Measurements from ENCODE around the gene CCT6B. TPM values are rescaled to one million over a fixed set of nuclear protein-coding genes. Genes with fewer than 3 reads are reported as not detected.
A peak's percentile ranks its signal among the peaks of the same experiment; 100 is the strongest.

The CCT6B gene, protein sequence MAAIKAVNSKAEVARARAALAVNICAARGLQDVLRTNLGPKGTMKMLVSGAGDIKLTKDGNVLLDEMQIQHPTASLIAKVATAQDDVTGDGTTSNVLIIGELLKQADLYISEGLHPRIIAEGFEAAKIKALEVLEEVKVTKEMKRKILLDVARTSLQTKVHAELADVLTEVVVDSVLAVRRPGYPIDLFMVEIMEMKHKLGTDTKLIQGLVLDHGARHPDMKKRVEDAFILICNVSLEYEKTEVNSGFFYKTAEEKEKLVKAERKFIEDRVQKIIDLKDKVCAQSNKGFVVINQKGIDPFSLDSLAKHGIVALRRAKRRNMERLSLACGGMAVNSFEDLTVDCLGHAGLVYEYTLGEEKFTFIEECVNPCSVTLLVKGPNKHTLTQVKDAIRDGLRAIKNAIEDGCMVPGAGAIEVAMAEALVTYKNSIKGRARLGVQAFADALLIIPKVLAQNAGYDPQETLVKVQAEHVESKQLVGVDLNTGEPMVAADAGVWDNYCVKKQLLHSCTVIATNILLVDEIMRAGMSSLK
- total RNA-seq (ENCODE audit: insufficient read depth, low replicate concordance) = 6.0 TPM

DNA sequence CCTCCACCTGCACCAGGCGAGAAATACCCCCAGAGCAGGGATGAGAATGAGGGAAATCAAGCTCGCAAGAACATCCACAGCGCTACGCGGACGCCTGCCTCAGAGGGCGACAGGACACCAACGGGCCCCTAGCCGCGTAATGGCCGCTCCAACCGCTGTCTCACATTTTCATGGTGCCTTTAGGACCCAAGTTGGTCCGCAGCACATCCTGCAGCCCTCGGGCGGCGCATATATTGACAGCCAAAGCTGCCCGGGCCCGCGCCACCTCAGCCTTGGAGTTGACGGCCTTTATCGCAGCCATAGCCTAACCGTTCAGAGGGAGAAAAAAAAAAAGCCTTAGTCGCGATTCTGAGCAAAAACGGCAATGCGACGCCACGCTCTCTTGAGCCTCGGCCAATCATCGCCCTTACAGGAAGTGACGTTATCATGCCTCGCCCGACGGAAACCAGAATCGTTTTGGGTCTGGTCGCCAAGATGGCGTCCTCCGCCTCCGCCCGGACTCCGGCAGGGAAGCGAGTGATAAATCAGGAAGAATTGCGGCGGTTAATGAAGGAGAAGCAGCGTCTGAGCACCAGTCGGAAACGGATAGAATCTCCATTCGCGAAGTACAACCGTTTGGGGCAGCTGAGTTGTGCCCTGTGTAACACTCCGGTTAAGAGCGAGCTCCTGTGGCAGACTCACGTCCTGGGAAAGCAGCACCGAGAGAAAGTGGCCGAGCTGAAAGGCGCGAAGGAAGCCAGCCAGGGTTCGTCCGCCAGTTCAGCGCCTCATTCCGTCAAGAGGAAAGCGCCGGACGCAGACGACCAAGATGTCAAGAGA lies at the start of gene CCT6B, which contains the start of gene ZNF830:
Gene CCT6B (minus strand): TSS at position 368 of the 819 bp plus-strand sequence. CDS start 67 bp downstream, at position 301.
Gene ZNF830 (plus strand): TSS at position 448 of the 819 bp plus-strand sequence. CDS start 27 bp downstream, at position 475.
- peak; percentile 98 for DNase-seq (ENCODE audit: low spot score)

GRCh38 chr17:35010093-35010492 lies 48.8 kb upstream of the CCT6B start:
- DNase-seq (ENCODE audit: low spot score) = no peak

- DNase-seq (ENCODE audit: low spot score) = no peak
Observed at GRCh38 chr17:35006961-35007360, 45.7 kb upstream of the CCT6B start.

GRCh38 chr17:35006345-35006744 lies 45.1 kb upstream of the CCT6B start:
- no peak for DNase-seq (ENCODE audit: low spot score)

DNA sequence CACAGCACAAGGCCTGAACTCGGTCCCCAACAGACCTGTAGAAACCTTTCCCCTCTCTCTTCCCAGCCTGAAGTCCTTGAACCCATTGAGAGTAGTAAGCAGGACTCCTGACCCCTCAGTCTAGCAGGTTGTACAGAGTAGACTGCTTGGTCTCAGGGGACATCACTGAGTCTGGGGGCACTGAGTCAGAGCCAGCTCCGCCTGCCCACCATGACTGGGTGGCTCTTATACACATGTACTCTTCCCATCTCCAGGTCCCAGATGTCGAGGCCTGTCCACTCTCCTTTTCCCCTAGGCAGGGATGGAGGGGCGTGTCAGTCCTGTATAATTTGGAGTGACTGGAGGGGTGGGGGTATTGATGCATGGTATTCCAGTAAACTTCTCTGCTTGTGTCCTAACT lies 42.5 kb upstream of the CCT6B start:
- no peak for DNase-seq (ENCODE audit: low spot score)

- DNase-seq (ENCODE audit: low spot score) = peak; percentile 51
Observed at GRCh38 chr17:35002876-35003551, 41.8 kb upstream of the CCT6B start.

DNA sequence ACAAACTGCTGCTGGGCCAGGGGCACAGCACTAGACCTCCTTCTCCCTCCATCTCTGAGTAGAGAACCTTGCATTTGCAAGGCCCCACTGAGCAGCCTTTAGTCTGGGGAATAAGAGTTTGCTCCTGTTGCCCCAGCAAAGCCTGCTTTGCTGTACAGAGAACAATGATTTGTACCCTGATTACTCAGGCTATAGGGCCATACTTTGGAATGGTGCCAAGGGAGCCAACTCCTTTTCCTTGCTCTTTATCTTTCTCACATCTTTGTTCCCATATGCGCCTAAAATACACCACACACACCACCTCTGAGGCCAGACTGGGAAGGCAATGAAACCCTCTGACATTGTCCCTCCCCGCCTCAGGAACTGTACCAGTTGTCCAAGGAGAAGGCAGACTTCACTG lies 40.3 kb upstream of the CCT6B start:
- no peak for DNase-seq (ENCODE audit: low spot score)

- peak; percentile 8 for DNase-seq (ENCODE audit: low spot score)
Observed at GRCh38 chr17:35000965-35001364, 39.7 kb upstream of the CCT6B start.

GRCh38 chr17:34999456-34999855 lies 38.2 kb upstream of the CCT6B start:
- DNase-seq (ENCODE audit: low spot score) = no peak

DNA sequence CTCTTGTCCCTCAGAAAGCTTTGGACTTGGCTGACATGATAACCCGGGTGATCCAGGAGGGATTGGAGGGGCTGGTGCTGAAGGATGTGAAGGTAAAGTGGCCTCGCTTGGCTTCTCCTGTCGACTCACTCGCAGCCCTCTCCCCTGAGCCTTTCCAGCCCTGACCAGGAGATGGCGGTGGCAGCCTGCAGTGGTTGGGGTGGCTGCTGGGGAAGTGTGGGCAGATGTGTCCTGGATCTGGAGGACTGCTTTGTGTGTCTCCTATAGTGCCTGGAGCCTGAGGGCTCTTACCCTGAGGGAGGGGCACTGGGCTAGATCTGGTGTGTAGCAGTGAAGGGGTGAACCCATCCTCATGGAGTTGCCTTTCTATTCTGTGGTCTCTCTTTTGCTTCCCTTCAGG lies 36.9 kb upstream of the CCT6B start:
- peak; percentile 44 for DNase-seq (ENCODE audit: low spot score)

DNA sequence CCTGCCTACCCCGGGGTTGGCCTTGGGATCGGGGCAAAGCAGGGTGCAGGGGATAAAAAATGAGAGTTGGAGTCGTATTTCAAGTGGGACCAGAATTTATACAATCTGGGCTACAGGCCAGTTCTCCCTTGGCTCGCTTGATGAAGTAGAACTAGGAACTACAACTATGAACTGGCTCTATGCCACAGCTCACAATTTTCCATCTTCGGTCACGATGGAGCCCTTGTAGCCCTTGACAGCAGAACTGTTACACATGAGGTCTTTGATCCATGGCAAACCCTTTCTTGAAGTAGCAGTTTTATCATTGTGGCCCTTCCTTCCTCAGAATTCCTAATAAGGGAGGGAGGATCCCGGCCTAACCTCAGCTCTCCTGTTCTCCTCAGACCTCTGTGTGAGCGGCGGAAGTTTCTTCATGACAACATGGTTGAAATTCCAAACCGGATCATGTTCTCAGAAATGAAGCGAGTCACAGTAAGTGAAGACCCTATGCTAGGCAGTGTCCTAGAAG lies 36.1 kb upstream of the CCT6B start:
- DNase-seq (ENCODE audit: low spot score) = peak; percentile 84

DNA sequence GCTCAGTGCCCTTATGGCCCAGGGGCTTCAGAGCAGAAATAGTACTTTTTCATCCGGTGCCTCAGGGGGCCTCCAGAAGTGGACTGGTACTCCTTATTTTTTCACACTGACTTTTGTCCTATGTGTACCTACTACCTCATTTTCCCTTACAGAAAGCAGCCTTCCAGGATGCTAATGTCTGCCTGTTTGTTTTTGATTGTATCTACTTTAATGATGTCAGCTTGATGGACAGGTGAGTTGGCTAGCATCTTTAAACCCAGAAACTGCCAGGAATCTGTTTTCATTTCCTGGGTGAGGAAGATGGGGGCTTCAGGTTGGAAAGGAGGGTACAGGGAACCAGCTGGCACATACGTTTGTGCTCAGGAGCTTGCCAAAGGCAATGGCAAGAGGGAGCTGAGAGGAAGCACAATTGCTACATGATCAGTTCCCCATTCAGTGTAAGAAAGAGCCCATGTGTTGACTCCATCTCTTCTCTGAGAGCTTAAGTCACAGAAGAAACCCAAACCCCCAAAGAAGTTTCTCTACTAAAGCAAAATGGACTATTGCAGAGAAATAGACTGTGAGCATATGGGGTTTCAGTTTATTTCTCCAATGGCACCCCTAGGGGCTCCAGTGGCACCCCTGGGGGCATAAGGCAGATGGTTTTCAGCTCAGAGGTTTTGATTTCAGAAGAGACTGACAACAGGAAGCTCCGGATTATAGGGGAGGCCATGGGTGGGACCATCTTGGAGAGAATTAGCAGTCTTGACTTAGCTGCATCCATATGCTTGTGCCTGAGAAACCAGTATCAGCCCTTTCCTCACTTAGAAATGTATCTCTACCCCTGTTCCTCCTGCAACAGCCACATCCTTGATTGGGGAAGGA lies 35.4 kb upstream of the CCT6B start:
- DNase-seq (ENCODE audit: low spot score) = no peak

GRCh38 chr17:34993031-34993430 lies 31.8 kb upstream of the CCT6B start:
- DNase-seq (ENCODE audit: low spot score) = no peak

DNA sequence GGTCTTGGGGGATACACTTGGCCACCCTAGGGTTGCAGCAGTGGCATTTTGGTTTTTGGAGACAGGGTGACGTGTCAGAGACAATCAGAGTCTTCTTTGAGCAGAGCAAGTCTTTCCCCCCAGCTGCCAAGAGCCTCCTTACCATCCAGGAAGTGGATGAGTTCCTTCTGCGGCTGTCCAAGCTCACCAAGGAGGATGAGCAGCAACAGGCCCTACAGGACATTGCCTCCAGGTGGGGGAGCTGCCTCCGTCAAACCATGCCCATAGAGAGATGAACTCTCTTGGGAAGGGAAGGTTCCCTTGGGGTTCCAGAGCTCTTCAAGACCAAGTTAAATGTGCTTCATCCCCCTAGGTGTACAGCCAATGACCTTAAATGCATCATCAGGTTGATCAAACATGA lies 30.3 kb upstream of the CCT6B start:
- DNase-seq (ENCODE audit: low spot score) = no peak

DNA sequence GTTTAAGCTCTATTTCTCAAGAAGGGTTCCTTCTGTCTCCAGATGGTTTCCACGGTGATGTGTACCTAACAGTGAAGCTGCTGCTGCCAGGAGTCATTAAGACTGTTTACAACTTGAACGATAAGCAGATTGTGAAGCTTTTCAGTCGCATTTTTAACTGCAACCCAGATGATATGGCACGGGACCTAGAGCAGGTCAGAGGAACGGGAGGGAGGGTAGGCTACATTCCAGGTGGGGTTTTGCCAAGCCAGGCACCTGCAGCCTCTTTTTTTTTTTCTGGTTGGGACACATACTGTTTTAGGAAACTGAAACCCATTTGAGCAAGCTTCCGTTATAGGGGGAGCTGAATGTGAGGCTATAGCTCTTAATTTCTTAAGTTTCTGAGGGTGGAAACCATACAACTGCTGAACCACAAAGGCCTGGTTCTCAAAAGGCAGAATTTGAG lies 29.7 kb upstream of the CCT6B start:
- no peak for DNase-seq (ENCODE audit: low spot score)

DNA sequence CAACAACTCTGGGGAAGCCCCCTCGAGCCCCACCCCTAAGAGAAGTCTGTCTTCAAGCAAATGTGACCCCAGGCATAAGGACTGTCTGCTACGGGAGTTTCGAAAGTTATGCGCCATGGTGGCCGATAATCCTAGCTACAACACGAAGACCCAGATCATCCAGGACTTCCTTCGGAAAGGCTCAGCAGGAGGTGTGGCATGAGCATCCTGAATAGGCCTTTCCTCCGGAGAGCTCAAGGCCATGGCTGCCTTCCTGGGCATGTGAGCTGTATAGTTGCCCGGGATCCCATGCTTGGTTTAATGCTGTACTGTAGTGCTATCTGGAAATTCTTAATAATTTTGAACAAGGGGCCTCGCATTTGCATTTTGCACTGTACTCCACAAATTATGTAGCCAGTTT lies 28.2 kb upstream of the CCT6B start:
- no peak for DNase-seq (ENCODE audit: low spot score)

GRCh38 chr17:34988644-34989043 lies 27.4 kb upstream of the CCT6B start:
- no peak for DNase-seq (ENCODE audit: low spot score)

DNA sequence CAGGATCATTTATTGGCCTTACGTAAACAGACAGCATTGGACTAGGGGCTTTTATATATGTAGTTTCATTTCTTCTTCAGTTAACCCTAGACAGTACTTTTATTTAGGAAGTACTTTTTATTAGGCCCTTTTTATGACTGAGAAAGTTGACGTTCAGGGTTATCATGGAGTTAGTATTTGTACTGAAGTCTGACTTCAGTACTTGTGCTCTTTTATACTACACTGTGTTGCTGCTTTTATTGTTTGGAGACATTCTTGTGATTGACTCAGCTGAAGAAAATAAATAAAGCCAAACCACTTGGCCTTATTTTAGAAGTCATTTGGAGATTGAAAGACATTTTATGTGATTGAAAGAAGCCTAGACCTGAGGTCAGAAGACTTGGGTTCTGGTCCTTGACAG lies 26.0 kb upstream of the CCT6B start:
- DNase-seq (ENCODE audit: low spot score) = no peak

DNA sequence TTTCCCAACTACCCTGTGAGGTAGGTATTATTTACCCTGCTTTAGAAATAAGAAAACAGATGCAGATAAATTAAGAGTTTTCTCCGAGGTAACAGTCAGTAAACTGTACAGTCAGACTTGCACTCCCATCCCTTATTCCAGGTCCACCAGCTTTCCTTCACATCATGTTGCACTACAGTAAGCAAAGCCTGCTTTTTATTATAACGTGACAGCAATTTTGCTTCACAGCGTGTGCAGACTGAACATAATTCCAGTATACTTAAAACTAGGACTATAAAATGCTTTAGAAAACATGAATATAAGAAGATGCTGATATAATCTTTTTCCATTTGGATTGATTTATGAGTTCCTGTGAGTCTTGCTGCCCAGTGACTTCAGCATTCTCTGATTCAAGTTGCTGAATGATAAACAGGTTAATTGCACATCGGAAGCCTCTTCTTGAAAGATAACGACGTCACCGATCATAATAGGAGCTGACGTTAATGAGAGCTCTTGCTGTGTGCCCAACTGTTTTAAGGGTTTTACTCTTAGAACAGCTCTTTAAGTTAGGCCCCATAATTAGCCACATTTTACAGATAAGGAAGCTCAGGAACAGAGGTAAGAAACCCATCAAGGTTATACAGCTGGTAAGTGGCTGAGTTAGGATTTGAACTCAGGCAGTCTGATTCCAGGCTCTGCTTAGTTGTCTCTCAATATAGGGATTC lies 20.4 kb upstream of the CCT6B start:
- peak; percentile 47 for DNase-seq (ENCODE audit: low spot score)

All from umbilical cord (tissue), 2 donors.